Hepatocyte (in vitro differentiated cells): ENCODE measurements around the gene PADI4.

Experiments used
- CTCF ChIP-seq: fragments of 200-600 bp; sonication (generic); IDR thresholded peaks from 2 replicates; pipeline ENCODE4 v1.5.1; 2016; ENCODE audit warnings: antibody characterized with exemption, mild to moderate bottlenecking; ENCODE audit not compliant: poor library complexity
- EZH2 ChIP-seq: fragments of 200-600 bp; sonication (generic); IDR thresholded peaks from 2 replicates; pipeline ENCODE4 v1.6.1; 2016; ENCODE audit warnings: antibody characterized with exemption, mild to moderate bottlenecking, borderline replicate concordance
- EZH2phosphoT487 ChIP-seq: fragments of 200-600 bp; sonication (generic); IDR thresholded peaks from one replicate; pipeline ENCODE4 v1.6.1; 2018; ENCODE audit warnings: antibody characterized with exemption, mild to moderate bottlenecking, low read depth, moderate library complexity; ENCODE audit not compliant: unreplicated experiment, severe bottlenecking

- TF ChIP-seq EZH2 (no peak), EZH2phosphoT487 (no peak), CTCF (no peak)
Measured at GRCh38 chr1:17372955-17373354, 65.0 kb downstream of the PADI4 start.
